GM19455 (cell line): ENCODE data around the gene EEIG1.

Experiments used
- ATAC-seq: cut with Tn5 transposase; IDR thresholded peaks from one replicate; pipeline ENCODE4 v1.9.1; 2021; ENCODE audit not compliant: unreplicated experiment

Gene EEIG1

DNA sequence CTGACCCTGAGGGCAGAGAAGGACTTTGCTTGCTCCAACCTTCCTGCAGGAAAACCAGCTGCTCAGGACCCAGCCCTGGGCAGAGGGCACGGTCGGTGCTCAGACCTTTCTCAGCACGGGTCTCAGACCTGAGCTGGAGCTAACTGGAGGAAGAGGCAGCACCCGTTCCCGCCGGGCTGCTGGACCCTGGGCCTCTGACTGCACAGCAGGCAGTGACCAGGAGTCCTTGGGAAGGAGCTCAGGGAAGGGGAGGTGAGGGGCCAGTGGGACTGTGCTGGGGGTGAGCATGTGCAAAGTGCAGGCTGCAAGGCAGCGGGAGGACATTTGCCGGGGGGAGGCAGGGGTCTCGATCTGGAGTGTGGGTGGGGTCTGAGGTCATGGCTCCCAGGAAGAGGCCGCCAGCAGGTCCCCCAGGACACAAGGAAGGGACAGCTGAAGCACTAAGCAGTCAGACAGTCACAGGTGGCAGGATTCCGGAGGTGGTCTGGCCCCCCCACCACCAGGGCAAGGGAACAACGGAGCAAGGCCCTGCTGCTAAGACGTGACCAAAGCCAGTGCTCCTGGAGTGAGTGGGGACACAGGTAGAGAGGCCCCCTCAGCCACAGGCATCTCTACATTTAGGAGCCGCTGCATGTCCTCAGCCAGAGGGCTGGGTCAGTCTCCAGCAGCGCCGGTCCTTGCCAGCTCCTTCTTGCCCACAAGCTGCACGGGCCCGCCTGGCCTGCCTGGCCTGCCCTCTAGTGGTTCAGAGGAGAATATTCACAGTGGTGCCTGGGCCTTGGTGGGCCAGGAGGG lies 38.4 kb downstream of the EEIG1 start:
- no peak for ATAC-seq

DNA sequence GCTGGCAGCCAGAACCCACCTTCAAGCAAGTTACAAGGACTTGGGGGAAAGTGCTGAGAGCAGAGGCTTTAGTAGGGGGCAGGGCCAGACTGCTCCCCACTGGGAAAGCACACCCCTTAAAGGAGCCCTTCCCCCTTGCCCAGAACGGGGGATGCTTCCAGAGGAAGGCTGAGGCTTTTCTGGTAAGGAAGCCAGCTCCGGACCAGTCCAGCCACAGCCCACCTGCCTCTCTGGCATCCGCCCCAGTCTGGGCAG lies 38.9 kb downstream of the EEIG1 start:
- no peak for ATAC-seq

DNA sequence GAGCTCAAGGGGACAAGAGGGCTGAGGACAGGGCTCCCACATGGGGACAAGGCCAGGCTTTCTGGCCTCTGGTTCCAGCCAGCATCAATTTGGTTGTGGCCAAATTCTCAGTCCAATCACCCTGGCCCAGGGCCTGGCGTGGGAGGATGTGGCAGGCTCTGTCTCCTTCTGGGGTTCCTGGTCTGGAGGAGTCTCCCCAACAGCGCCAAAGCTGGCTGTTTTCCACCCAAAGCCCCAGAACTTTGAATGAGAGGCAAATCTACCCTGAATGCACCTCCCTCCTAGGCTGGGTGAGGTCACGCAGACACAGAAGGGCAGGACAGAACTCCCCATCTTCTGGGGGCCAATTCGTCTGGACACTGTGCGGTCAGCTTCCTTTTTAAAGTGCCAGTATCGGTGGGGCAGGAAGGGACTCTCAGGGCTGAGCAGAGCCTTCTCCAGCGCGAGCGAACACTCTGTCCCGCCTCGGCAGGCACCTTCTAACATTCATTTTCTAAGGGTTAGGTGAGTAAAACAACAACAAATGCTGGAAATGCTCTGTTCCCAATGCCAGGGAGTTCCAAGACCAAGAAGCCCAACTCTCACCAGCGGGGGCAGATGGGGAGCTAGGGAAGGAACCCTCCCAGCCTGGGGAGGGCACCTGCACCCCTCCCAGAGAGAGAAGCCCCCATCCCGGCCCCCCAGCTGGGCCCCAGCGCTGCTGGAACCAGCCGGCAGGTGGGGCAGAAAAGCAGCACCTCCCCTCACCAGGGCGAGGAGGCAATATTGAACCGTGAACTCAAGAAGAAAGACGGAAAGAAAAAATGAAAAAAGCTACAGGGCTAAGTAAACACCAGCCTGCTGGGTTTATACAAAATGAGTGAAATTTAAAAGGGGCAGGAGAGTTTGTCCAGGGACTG lies 39.5 kb downstream of the EEIG1 start:
- ATAC-seq: no peak

DNA sequence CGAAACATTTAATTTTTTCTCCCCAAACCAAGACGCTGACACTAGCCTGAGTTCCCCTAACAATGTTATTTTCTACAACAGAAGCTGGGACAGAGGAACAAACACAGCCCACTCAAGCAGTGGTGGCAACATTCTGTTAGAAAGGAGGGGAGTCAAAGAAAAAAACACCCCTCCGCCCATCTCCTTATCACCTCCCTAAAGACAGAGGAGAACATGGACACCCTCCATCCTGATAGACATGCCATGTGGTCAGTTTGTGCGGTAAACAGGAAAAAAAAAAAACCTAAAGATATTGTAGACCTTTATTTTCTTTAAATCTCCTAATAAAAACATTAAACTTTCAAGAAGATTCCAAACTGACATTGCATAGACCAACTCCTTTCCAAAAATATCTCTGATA lies 40.2 kb downstream of the EEIG1 start:
- ATAC-seq: no peak

DNA sequence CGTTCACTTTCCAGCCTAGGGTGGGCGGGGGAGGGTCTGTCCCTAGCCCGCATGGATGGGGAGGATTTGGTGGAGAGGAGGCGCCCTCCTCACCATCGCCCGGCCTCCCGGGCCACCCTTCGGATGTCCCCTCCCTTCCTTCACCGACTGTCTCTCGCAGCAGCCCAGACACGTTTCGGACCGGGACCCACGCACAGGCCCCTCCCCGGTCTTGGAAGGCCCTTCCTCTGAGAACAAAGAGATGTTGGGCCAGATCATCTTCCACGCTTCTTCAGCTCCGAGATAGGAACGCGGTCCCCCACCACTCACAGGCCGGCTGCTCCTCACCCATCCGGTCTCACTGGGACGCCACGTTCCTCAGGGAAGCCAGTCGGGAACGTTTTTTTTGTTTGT lies 42.5 kb downstream of the EEIG1 start:
- no peak for ATAC-seq

DNA sequence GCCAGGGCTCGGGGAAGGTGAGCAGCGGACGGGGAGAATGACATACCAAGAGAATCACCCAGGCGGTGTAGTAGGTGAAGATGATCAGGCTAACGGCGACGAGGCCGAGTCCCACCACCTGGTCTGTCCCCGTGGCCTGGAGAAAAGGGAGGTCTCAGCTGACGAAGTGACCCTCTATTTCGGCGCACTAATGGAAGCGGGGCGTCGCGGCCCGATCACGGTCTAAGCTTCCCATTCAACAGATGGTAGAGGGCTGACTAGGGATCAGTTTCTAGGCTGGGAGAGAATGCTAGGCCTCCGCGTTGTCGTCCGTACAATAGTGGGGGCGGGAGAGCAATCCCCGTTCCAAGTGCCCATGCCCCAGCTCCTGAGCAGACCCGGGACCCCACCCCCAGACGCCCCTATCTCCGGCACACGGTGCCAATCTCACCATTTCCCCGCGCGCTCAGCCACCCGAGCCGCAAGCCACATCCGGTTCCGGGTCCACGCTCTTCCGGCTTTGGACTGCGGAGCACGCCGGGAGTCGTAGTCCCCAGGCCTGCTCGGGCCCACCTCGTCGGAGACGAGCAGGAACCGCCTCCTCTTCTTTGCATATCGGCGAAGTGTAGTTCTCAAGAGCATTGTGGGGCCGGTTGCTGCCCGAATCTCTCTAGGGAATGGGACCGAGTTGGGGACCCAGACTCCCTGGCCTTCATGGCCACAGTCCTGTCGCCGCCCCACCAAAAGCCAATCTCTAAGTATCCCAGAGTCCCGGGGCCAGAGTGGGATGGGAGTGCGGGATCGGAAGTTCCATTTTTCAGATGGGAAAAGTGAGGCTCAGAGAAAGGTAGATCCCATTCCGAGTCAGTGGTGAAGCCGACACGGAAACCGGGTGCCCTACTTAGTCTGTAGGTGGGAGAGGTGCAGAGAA lies 43.1 kb downstream of the EEIG1 start, which contains the start of gene DPM2:
Gene DPM2, minus strand, starts transcription at position 467 of the 910 bp plus-strand sequence. Its CDS starts 34 bp downstream, at position 433.
- peak; percentile 88 for ATAC-seq

DNA sequence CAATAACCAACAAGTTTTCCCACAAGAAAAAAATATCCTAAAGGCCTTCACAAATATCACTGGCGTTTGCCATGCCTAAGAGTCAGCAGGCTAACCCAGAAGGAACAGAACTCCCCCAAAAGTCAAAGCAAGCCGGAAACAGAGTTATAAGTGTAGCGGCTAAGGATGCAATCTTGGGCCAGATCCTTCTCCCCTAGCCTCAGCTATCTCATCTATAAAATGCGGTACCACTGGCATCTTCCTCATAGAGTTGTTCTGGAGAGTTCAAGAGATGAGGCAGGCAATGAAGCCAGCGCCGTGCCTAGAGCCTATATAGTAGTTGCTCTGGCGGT lies 43.8 kb downstream of the EEIG1 start:
- ATAC-seq: no peak

DNA sequence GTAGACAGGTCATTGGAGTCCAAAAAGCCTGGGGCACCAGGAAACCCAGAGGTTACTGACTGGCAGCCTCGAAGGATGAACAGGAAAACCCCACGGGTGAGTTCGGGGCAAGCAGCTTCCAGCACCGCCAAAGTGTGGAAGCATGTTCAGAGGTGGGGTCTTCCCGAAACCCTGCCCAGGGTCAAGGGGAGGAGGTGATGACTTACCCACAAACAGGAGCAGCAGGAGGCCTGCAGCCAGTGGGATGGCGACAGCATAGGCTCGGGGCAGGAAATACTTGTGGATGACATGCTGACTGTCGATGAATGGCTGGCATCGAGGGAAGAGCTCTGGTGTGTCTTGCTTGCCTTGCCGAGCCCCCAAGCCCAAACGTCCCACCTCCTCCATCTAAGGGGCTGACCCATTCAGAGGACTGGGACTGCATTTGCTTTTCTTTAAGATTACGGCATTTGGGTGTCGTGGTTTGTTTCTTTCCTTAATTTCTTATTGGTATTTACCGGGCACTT lies 44.4 kb downstream of the EEIG1 start:
- ATAC-seq: no peak

DNA sequence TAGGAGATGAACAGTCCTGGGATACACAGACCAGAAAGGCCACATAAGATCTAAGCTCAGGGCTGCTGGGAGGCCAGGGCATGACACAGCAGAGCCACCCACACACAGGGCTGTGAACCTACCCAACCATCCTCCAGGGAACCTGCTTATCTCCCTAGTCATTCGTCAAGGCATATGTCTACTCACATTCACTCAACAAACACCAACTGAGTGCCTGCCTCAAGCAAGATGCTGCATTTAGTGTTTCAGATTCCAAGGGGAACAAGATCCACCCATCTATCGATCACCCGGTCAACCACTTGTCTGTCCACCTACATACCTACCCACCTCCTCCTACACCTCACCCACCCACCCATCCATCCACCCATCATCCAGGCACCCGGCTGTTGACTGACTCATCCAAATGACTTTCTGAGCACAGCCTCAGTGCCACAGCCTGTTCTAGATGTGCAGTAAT lies 45.0 kb downstream of the EEIG1 start:
- ATAC-seq: no peak

DNA sequence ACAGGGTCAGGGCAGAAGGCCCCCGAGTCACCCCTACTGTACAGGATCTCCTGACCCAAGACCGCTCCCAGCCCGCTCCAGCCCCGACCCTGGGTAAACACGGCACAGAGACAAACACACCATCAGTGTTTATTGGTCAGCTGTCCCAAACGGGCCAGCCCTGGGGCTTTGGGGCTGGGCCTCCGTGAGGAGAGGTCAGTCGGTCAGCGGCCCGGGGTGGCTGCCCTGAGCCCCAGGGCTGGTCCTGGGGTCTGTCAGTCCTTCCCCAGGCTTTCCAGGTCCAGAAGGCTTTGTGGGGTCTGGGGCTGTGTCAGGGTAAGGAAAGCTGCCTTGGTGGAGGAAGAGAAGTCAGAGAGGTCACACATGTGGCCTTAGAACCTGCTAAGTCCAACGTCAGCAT lies 45.8 kb downstream of the EEIG1 start:
- no peak for ATAC-seq

DNA sequence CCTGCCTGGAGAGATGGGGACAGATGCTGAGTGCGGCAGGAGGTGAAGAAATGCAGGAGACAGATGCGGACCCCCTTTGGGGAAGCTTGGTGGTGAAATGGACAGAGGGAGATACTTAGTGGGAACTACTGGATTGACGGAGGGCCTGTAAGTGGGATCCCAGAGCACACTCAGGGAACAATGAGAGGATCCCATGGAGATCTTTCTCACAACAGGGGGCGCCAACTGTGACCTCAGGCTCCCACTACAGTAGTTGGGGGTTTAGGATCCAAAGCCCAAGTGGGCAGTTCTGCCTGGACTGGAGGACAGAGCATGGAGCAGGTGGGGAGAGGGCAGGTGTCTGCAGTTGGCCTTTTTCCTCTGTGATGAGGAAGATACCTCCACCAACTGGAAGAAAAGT lies 46.5 kb downstream of the EEIG1 start:
- ATAC-seq: no peak

DNA sequence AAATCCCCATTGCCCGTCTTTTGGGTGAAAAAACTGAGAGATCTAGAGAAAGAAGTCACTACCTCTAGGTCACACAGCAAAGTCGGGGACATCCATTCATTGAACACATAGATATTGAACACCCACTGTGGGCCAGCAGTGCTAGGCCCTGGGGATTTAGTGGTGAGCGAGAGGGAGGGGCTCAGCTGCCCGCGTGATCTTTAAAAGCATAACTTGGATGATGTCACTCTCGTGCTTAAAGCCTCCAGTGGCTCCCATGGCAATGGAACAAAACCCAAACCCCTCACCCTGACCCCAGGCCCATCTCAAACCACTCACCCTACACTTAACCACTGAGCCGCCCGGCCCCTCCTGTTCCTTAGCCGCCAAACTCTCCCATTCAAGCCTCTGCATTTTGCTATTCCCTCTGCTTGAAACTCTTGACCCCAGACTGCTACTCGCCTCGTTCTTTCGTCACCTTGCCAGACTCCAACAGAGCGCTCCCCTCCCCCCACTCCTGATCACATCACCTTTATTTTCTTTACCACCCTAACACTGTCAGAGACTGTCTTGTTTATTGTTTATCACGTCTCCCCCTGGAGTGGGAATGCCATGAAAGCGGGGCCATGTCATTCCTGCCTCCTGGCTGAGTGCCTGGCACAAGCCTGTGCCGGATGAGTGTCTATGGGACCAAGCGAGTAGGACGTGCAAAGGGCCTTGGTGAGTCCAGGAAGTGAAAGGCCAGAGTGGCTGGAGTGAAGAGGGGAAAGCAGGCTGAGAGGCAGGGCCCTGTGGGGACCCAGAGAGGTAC lies 49.5 kb downstream of the EEIG1 start:
- ATAC-seq: no peak
